Cardiac muscle cell (in vitro differentiated cells and primary cell): Measurements from ENCODE around the gene CCDC92B. TPM values are rescaled to one million over a fixed set of nuclear protein-coding genes. Genes with fewer than 3 reads are reported as not detected.

Experiments
- DNase-seq, 2 donors: peaks; one replicate each; pipeline versions ENCODE4 v3.0.0 to v3.0.0-alpha.2; 2010 to 2017; ENCODE audit warnings: low read depth in 1 of 2, low spot score in 1 of 2
- H3K27ac ChIP-seq: fragments of 200-600 bp; sonication (generic); 2 replicates; pipeline ENCODE4 v1.5.1; 2016
- H3K27me3 ChIP-seq: fragments of 200-600 bp; sonication (generic); 2 replicates; pipeline ENCODE4 v1.6.0; 2016; ENCODE audit warnings: control low read depth
- H3K36me3 ChIP-seq: fragments of 200-600 bp; sonication (generic); 2 replicates; pipeline ENCODE4 v1.5.1; 2016; ENCODE audit warnings: control low read depth
- H3K4me1 ChIP-seq: fragments of 200-600 bp; sonication (generic); 2 replicates; pipeline ENCODE4 v1.8.1; 2017; ENCODE audit warnings: low read depth, mild to moderate bottlenecking, mixed run types
- H3K4me3 ChIP-seq: fragments of 200-600 bp; sonication (generic); 2 replicates; pipeline ENCODE4 v1.5.1; 2016; ENCODE audit warnings: mild to moderate bottlenecking
- H3K9me3 ChIP-seq: fragments of 200-600 bp; sonication (generic); 2 replicates; pipeline ENCODE4 v1.5.1; 2017; ENCODE audit warnings: low read depth, mild to moderate bottlenecking, control low read depth
- CTCF ChIP-seq: IDR thresholded peaks from 2 replicates; pipeline ENCODE4 v1.5.1; 2012; ENCODE audit warnings: low read depth, mild to moderate bottlenecking, low read length
- polyA plus RNA-seq: library from polyadenylated mRNA; unstranded; fragments of >200 nt; fragmentation: Nextera tagmentation; extraction: Ambion mirVana; gene quantifications from 2 replicates; pipeline ENCODE4 v1.2.1, GENCODE V29; 2016
- total RNA-seq: library from RNA; depleted of rRNA; stranded (reverse); fragments of >200 nt; gene quantifications from 2 replicates; pipeline ENCODE4 v1.2.3, GENCODE V29; 2016

The CCDC92B gene
- total and polyA plus RNA-seq, 2 experiments from 2014 or later: 0.33 to 0.35 TPM

- no peak for TF ChIP-seq CTCF
- H3K9me3 ChIP-seq: no peaks in the 10 kb centered on the region
- H3K27me3 ChIP-seq: no peaks in the 10 kb centered on the region
- H3K36me3 ChIP-seq: no peaks in the 10 kb centered on the region
- DNase-seq: peak in 1 of 2 donors; percentile 18
- no peak overlapping the region for H3K27ac ChIP-seq
- no peaks in the 10 kb centered on the region for H3K4me1 ChIP-seq
- H3K4me3 ChIP-seq: no peak overlapping the region
Observed at GRCh38 chr17:2736956-2737355, 12.5 kb downstream of the CCDC92B start.

- H3K27ac ChIP-seq: no peak overlapping the region
- no peaks in the 10 kb centered on the region for H3K9me3 ChIP-seq
- no peak for DNase-seq
- TF ChIP-seq CTCF: no peak
- no peaks in the 10 kb centered on the region for H3K27me3 ChIP-seq
- H3K4me1 ChIP-seq: no peaks in the 10 kb centered on the region
- no peak overlapping the region for H3K4me3 ChIP-seq
- H3K36me3 ChIP-seq: no peaks in the 10 kb centered on the region
Observed at GRCh38 chr17:2735896-2736295, 13.6 kb downstream of the CCDC92B start.

GRCh38 chr17:2734939-2735338, 14.5 kb downstream of the CCDC92B start:
- H3K27ac ChIP-seq: no peak overlapping the region
- H3K4me1 ChIP-seq: no peaks in the 10 kb centered on the region
- H3K9me3 ChIP-seq: no peaks in the 10 kb centered on the region
- TF ChIP-seq CTCF: no peak
- H3K4me3 ChIP-seq: no peak overlapping the region
- DNase-seq: no peak
- H3K36me3 ChIP-seq: no peaks in the 10 kb centered on the region
- no peaks in the 10 kb centered on the region for H3K27me3 ChIP-seq

- no peaks in the 10 kb centered on the region for H3K4me1 ChIP-seq
- no peaks in the 10 kb centered on the region for H3K27me3 ChIP-seq
Observed at GRCh38 chr17:2731807-2732206, 17.6 kb downstream of the CCDC92B start.

GRCh38 chr17:2730764-2731353, 18.6 kb downstream of the CCDC92B start:
- Histone ChIP-seq H3K36me3 (no peaks in the 10 kb centered on the region), H3K27ac (no peak overlapping the region), H3K27me3 (no peaks in the 10 kb centered on the region), H3K4me1 (no peaks in the 10 kb centered on the region), H3K4me3 (no peak overlapping the region), H3K9me3 (no peaks in the 10 kb centered on the region)
- no peak for DNase-seq
- no peak for TF ChIP-seq CTCF

More at GRCh38 chr17:2731807-2732206, 17.6 kb downstream of the CCDC92B start:
- DNase-seq: no peak
- H3K9me3 ChIP-seq: no peaks in the 10 kb centered on the region
- no peak for TF ChIP-seq CTCF
- H3K36me3 ChIP-seq: no peaks in the 10 kb centered on the region
- H3K27ac ChIP-seq: no peak overlapping the region
- no peak overlapping the region for H3K4me3 ChIP-seq
